D721Med (cell line): ENCODE results near the gene ZNF135.

Experiments used
- DNase-seq: peaks from one replicate; pipeline ENCODE4 v3.0.0; 2011; ENCODE audit warnings: low spot score; ENCODE audit not compliant: insufficient read length
- FAIRE-seq: peaks from 2 replicates; lab custom pipeline; 2011; peaks lifted over from hg19 to GRCh38; lab: Jason Lieb, UNC
- TF ChIP-seq, protein P1 (sequence below): IDR thresholded peaks from 2 replicates; pipeline ENCODE4 v1.5.1; 2012; ENCODE audit warnings: mild to moderate bottlenecking, control low read depth; ENCODE audit not compliant: insufficient read depth; ENCODE audit errors: missing control alignments

The ZNF135 gene

DNA sequence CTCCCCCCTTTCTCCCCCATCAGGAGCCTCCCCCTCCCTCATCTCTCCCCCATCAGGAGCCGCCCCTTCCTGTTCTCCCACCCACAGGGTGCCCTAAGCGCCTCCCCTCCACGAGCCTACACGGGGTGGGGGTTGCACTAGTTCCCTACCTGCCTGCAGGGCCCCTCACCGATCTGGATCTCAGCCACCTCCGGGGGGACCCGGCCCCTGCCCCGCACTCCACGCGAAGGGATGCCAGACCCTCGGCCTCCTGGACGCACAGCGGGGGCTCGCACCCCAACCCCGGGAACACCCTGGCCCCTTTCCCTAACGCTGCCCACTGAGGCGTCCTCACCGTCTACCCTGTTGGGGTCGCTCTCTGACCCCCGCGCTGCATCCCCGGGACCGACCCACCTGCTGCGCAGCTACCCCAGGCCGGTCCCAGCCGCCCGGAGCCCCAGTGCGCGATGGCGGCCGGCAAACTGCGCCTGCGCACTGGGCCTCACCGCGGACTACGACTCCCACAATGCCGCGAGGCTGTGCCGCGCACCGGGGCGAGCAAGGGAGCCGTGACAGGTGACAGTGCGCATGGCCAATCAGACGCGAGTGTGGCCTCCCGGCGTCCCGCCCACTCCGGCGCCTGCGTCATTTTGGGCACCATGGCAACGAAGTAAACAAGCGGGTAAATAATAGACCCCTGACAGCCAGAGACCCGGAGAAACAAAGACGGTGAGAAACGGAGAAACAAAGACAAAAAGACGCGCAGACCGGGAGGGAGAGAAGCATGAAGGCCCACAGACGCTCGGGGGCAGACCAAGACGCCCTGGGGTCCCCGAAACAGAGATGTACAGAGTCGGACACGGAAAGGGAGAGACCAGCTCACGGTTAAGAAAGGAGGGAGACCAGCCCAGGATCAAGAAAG lies 38.9 kb downstream of the ZNF135 start, which contains the start of gene ZSCAN18:
TSS of gene ZSCAN18 (minus strand) at position 451 of the 901 bp plus-strand sequence. CDS start 7,964 bp downstream, outside the sequence.
- FAIRE-seq (no peak), DNase-seq (peak; percentile 97)
- TF ChIP-seq, protein P1, sequence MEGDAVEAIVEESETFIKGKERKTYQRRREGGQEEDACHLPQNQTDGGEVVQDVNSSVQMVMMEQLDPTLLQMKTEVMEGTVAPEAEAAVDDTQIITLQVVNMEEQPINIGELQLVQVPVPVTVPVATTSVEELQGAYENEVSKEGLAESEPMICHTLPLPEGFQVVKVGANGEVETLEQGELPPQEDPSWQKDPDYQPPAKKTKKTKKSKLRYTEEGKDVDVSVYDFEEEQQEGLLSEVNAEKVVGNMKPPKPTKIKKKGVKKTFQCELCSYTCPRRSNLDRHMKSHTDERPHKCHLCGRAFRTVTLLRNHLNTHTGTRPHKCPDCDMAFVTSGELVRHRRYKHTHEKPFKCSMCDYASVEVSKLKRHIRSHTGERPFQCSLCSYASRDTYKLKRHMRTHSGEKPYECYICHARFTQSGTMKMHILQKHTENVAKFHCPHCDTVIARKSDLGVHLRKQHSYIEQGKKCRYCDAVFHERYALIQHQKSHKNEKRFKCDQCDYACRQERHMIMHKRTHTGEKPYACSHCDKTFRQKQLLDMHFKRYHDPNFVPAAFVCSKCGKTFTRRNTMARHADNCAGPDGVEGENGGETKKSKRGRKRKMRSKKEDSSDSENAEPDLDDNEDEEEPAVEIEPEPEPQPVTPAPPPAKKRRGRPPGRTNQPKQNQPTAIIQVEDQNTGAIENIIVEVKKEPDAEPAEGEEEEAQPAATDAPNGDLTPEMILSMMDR = no peak

DNA sequence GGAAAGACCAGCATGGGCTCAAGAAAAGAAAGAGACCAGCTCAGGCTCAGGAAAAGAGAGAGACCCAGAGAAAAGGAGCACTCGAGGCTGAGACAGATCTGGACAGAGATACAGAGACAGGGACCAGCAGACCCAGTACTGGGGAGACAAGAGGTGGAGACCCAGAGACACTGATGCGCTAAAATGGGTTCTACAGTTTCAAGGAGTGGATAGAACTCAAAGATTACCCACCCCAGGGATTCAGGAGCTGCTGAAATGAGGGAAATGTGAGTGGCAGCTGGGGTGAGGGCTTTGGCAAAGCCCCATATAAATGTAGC lies 39.6 kb downstream of the ZNF135 start:
- FAIRE-seq (no peak), DNase-seq (no peak)

DNA sequence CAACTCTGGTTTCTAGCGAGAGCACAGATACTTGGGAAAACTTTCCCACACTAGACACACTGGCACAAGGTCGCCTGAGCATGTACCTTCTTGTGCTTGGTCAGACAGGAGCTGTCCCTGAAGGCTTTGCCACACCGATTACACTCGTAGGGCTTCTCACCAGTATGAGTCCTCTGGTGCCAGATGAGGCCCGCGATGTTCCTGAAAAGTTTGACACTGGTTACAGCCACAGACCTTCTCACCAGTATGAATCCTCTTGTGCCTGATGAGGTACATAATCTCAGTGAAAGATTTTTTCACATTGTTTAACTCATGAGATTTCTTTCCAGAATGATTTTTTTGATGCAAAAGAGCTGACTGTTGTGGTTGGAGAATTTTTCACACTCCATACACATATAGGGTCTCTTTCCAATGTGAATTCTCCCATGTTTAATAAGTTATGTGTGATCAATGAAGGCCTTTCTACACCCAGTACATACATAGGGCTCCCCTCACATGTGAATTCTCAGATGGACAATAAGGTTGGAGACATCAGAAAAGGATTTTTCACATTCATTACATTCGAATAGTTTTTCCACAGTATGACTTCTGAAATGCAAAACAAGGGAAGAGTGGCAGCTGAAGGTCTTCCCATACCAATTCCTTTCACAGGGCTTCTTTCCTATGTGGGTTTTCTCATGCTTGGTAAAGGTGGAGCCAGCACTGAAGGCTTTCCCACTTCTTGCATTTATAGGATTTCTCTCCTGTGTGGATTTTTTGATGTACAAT lies 48.9 kb downstream of the ZNF135 start:
- DNase-seq = no peak
- TF ChIP-seq, protein P1 = no peak
- FAIRE-seq = no peak

More for the DNA sequence above, 39.6 kb downstream of the ZNF135 start:
- TF ChIP-seq, protein P1 = no peak

DNA sequence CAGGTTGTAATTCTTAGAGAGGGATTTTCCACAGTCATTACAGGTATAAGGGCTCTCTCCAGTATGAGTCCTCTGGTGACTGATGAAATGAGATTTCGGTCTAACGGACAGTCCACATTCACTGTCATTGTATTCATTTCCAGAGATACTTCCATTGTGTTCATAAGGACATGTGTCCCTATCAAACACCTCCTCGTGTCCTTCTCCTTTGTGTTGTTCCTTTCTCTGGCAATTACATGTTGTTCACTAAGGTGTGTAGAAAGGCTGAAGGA lies 49.4 kb downstream of the ZNF135 start:
- TF ChIP-seq, protein P1 = no peak
- no peak for FAIRE-seq

DNA sequence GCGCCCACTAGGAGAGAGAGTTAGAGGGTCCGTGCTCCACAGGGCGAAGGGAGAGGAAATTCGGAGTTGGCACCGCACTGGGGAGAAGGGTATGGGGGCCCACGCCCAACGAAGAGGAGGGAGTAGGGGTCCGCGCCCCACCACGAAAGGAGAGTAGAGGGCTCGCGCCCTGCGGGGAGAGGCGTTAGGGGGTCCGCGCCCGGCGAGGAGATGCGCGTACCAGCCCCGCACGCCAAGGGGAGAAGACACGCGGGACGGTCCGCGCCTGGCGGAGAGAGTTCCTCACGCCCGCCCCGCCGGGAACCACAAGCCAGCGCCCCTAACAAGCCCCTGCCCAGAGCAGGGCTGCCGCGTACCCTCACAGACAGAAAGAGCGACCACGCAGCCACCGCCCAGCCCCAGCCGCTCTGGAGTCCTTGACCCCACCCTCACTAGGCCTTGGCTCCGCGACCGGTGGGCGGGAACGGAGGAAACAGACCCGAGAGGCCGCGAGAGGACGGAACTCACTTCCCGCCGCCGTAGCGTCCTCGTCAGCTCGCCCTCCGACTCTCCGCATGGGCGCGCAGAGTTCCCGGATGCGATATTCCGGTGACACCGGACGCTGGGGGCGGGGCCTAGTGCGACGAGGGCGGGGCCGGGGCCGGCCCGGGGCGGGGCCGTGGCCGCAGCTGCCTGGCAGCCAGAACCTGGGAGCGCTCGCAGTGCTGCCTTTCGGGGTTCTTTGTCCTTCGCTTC lies 58.9 kb downstream of the ZNF135 start:
- FAIRE-seq = no peak
- TF ChIP-seq, protein P1 = no peak

More for the DNA sequence above, 49.4 kb downstream of the ZNF135 start:
- DNase-seq = no peak

DNA sequence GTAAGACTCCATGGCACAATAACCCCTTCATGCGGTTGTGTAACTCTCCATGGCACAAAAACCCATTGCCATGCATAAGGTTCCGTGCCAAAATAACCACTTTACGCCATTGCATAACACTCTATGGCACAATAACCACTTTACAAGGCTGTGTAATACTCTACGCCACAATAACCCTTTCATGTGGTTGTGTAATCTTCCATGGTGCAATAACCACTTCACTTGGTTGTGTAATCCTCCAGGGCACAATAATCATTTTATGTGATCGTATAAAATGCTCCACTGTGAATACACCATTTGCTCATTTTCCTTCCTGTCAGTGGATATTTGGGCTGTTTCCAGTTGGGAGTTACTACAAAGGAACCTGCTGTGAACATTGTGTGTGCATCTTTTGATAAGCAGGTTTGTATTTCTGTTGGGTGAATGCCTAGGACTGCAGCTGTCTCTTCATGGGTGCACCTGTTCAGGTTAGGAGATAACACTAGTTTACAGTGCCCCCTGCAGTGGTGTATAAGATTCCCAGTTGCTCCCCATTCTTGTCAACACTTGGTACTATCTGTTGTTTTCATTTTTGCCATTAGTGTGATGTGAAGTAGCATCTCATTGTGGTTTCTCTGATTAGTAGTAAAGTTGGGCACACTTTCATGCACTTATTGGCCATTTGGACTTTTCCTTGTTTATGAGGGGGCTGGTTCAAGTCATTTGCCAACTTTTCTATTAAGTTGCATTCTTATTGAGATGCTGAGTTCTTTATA lies 60.1 kb downstream of the ZNF135 start:
- TF ChIP-seq, protein P1 = no peak
- FAIRE-seq (no peak), DNase-seq (no peak)

More for the DNA sequence above, 58.9 kb downstream of the ZNF135 start:
- no peak for DNase-seq
